K562 (cell line): ENCODE data around the gene LNX2. TPM values are rescaled to one million over a fixed set of nuclear protein-coding genes. Genes with fewer than 3 reads are reported as not detected.

ENCODE experiments used
- ASH1L ChIP-seq: fragments of 450-650 bp; IDR thresholded peaks from 2 replicates; pipeline ENCODE4 v1.6.1; 2018; ENCODE audit warnings: borderline replicate concordance, mild to moderate bottlenecking, low read depth; ENCODE audit not compliant: partially characterized antibody
- BRD4 ChIP-seq: fragments of 200-600 bp; sonication (generic); IDR thresholded peaks from 2 replicates; pipeline ENCODE4 v1.6.1; 2017; ENCODE audit warnings: inconsistent platforms
- CHCHD3 ChIP-seq: fragments of 250-450 bp; sonication (Bioruptor Pico); IDR thresholded peaks from 2 replicates; pipeline ENCODE4 v2.1.2; 2022; ENCODE audit warnings: mild to moderate bottlenecking
- CSDE1 ChIP-seq, 2 experiments: fragments of 450-650 bp; IDR thresholded peaks; 2 replicates each; pipeline ENCODE4 v1.6.1; 2016; ENCODE audit warnings: mild to moderate bottlenecking in 1 of 2
- DMBX1 ChIP-seq: fragments of 250-450 bp; sonication (Bioruptor Pico); IDR thresholded peaks from 2 replicates; pipeline ENCODE4 v1.8.0; 2022; ENCODE audit warnings: inconsistent platforms, mild to moderate bottlenecking, moderate library complexity, borderline replicate concordance
- ETV6 ChIP-seq, 3 experiments: fragments of 150-350 bp in 1 of 3; sonication (generic) in 1 of 3; formaldehyde crosslinking in 1 of 3; IDR thresholded peaks; 2 replicates each; pipeline versions ENCODE4 v1.6.1 to v1.8.0; 2014 to 2022; ENCODE audit warnings: borderline replicate concordance in 2 of 3, low read depth in 2 of 3, antibody characterized with exemption in 1 of 3, low read length in 1 of 3, mild to moderate bottlenecking in 1 of 3, missing genetic modification reagents in 1 of 3
- HMGN3 ChIP-seq: IDR thresholded peaks from 2 replicates; pipeline ENCODE4 v1.6.1; 2011; ENCODE audit warnings: borderline replicate concordance, low read depth, mild to moderate bottlenecking, mixed read lengths, low read length; ENCODE audit not compliant: insufficient read length; ENCODE audit errors: extremely low read depth
- KDM2B ChIP-seq: fragments of 250-450 bp; sonication (Bioruptor Pico); IDR thresholded peaks from 2 replicates; pipeline ENCODE4 v1.8.0; 2021; ENCODE audit warnings: mild to moderate bottlenecking, moderate library complexity
- RBM17 ChIP-seq: fragments of 200-400 bp; formaldehyde crosslinking; IDR thresholded peaks from 2 replicates; pipeline ENCODE4 v1.6.1; 2017; ENCODE audit warnings: low read depth, mild to moderate bottlenecking, low read length, borderline replicate concordance
- RCOR1 ChIP-seq, 2 experiments: IDR thresholded peaks; 2 replicates each; pipeline ENCODE4 v1.6.1; 2012; ENCODE audit warnings: low read depth in 2 of 2, low read length in 2 of 2, borderline replicate concordance in 1 of 2, improper control_type of control experiment in 1 of 2
- TEAD2 ChIP-seq: fragments of 450-650 bp; IDR thresholded peaks from 2 replicates; pipeline ENCODE4 v1.6.1; 2016; ENCODE audit warnings: missing genetic modification characterization, control low read depth, missing compliant biosample characterization
- YY1 ChIP-seq, 3 experiments: IDR thresholded peaks; 2 replicates each; pipeline ENCODE4 v1.6.1; 2011; ENCODE audit warnings: low read length in 2 of 3, mild to moderate bottlenecking in 2 of 3, moderate library complexity in 2 of 3, borderline replicate concordance in 1 of 3, control low read depth in 1 of 3, low read depth in 1 of 3; ENCODE audit not compliant: insufficient read depth in 3 of 3, insufficient replicate concordance in 2 of 3, control insufficient read depth in 1 of 3, insufficient read length in 1 of 3; ENCODE audit errors: extremely low read depth in 1 of 3
- polyA plus RNA-seq, 8 experiments: library from polyadenylated mRNA; depleted of rRNA in 4 of 8; stranded (reverse) in 5 of 8; unstranded in 3 of 8; fragments of >200 nt; fragmentation: Nextera tagmentation in 2 of 8; fragmentation: Illumina TruSeq in 1 of 8; extraction: Ambion mirVana in 2 of 8; extraction: Trizol in 1 of 8; gene quantifications; 2 replicates each; pipeline versions ENCODE4 v1.2.1 to v1.2.3, GENCODE V29; 2011 to 2014; ENCODE audit warnings: inconsistent platforms in 1 of 8, missing spikeins in 1 of 8
- total RNA-seq, 7 experiments: library from RNA; depleted of rRNA in 6 of 7; stranded (reverse); fragments of >200 nt in 6 of 7; fragmentation: Illumina TruSeq in 2 of 7; extraction: Trizol in 2 of 7; gene quantifications; 2 replicates each; pipeline versions ENCODE4 v1.2.1 to v1.2.3, GENCODE V29; 2011 to 2021; ENCODE audit warnings: low replicate concordance in 1 of 7
- TF ChIP-seq, protein P1 (sequence below), 2 experiments: fragments of 450-650 bp; IDR thresholded peaks; 2 replicates each; pipeline ENCODE4 v1.6.1; 2016
- TF ChIP-seq, protein P2 (sequence below): fragments of 450-650 bp; IDR thresholded peaks from 2 replicates; pipeline ENCODE4 v1.6.1; 2016; ENCODE audit warnings: low read depth
- TF ChIP-seq, protein P3 (sequence below): fragments of 250-450 bp; sonication (Bioruptor Pico); IDR thresholded peaks from 2 replicates; pipeline ENCODE4 v1.5.0; 2021

Gene LNX2
- total and polyA plus RNA-seq, 9 of the 15 experiments (the other 6 are each of a cell fraction or from before 2014, with no cell fraction given) = 1.5 to 5.5 (median 4.0) TPM

DNA sequence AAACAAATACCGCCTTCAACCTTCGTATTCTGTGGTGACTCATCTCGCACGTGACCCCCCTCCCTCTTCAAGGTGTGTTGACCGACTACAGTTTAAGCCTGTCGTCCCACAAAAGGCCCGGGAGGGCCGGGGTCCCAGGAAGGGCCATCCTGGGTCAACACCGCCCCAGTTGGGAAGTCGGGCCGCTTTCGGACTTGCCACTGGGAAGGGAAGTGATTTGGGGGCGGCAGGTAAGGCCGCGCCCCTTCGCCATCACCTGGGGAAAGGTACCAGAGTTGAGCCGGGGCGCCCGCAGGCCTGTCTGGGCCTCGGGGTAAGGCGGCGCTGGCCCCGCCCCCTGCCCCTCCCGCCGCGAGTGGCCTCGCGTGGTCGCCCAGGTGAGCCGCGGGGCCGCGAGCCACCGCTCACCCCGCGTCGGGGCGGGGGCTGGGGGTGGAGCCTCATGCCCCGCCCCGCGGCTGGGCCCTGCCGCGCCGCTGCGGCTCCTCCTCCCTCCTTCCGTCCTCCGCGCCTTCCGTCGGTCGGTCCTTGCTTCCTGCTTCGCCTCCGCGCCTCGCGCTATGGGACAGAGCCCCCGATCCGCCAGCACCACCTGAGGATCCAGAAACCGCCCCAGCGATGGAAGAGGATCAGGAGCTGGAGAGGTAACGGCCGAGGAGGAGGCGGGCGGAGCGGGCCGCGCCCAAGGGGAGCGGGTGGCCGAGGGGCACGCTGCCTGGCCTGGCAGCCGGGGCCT is 1.2 kb upstream of the LNX2 start, which contains the start of gene POLR1D (continued):
- TF ChIP-seq TEAD2 (tag) = no peak
- no peak for TF ChIP-seq KDM2B
- no peak for TF ChIP-seq ETV6 (IDR thresholded peaks at IDR 0.05; ENCODE audit: borderline replicate concordance in 1 of 2, low read depth in 2 of 2, low read length in 1 of 2)
- TF ChIP-seq ETV6 (CRISPR knock-in tag; IDR thresholded peaks at IDR 0.05; ENCODE audit: borderline replicate concordance) = no peak
- TF ChIP-seq ASH1L = no peak
- TF ChIP-seq CHCHD3 (CRISPR knock-in tag) = no peak
- no peak for TF ChIP-seq CSDE1 (IDR thresholded peaks at IDR 0.05)
- TF ChIP-seq BRD4 = no peak
- TF ChIP-seq, protein P1, sequence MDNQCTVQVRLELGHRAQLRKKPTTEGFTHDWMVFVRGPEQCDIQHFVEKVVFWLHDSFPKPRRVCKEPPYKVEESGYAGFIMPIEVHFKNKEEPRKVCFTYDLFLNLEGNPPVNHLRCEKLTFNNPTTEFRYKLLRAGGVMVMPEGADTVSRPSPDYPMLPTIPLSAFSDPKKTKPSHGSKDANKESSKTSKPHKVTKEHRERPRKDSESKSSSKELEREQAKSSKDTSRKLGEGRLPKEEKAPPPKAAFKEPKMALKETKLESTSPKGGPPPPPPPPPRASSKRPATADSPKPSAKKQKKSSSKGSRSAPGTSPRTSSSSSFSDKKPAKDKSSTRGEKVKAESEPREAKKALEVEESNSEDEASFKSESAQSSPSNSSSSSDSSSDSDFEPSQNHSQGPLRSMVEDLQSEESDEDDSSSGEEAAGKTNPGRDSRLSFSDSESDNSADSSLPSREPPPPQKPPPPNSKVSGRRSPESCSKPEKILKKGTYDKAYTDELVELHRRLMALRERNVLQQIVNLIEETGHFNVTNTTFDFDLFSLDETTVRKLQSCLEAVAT (IDR thresholded peaks at IDR 0.05) = no peak
- TF ChIP-seq, protein P2, sequence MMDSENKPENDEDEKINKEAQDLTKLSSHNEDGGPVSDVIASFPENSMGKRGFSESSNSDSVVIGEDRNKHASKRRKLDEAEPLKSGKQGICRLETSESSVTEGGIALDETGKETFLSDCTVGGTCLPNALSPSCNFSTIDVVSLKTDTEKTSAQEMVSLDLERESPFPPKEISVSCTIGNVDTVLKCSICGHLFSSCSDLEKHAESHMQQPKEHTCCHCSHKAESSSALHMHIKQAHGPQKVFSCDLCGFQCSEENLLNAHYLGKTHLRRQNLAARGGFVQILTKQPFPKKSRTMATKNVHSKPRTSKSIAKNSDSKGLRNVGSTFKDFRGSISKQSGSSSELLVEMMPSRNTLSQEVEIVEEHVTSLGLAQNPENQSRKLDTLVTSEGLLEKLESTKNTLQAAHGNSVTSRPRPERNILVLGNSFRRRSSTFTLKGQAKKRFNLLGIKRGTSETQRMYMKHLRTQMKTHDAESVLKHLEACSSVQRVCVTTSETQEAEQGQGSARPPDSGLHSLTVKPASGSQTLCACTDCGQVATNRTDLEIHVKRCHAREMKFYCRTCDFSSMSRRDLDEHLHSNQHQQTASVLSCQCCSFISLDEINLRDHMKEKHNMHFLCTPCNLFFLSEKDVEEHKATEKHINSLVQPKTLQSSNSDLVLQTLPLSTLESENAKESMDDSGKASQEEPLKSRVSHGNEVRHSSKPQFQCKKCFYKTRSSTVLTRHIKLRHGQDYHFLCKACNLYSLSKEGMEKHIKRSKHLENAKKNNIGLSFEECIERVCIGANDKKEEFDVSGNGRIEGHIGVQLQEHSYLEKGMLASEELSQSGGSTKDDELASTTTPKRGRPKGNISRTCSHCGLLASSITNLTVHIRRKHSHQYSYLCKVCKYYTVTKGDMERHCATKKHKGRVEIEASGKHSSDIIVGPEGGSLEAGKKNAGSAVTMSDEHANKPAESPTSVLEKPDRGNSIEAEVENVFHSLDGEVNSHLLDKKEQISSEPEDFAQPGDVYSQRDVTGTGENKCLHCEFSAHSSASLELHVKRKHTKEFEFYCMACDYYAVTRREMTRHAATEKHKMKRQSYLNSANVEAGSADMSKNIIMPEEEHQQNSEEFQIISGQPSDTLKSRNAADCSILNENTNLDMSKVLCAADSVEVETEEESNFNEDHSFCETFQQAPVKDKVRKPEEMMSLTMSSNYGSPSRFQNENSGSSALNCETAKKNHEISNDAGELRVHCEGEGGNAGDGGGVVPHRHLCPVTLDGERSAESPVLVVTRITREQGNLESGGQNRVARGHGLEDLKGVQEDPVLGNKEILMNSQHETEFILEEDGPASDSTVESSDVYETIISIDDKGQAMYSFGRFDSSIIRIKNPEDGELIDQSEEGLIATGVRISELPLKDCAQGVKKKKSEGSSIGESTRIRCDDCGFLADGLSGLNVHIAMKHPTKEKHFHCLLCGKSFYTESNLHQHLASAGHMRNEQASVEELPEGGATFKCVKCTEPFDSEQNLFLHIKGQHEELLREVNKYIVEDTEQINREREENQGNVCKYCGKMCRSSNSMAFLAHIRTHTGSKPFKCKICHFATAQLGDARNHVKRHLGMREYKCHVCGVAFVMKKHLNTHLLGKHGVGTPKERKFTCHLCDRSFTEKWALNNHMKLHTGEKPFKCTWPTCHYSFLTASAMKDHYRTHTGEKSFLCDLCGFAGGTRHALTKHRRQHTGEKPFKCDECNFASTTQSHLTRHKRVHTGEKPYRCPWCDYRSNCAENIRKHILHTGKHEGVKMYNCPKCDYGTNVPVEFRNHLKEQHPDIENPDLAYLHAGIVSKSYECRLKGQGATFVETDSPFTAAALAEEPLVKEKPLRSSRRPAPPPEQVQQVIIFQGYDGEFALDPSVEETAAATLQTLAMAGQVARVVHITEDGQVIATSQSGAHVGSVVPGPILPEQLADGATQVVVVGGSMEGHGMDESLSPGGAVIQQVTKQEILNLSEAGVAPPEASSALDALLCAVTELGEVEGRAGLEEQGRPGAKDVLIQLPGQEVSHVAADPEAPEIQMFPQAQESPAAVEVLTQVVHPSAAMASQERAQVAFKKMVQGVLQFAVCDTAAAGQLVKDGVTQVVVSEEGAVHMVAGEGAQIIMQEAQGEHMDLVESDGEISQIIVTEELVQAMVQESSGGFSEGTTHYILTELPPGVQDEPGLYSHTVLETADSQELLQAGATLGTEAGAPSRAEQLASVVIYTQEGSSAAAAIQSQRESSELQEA = peak; percentile 55; the same call in 1 of the 2 replicates
- TF ChIP-seq HMGN3 = peak; percentile 47
- no peak for TF ChIP-seq RCOR1 (IDR thresholded peaks at IDR 0.05; ENCODE audit: borderline replicate concordance in 1 of 2, low read depth in 2 of 2, low read length in 2 of 2)
- TF ChIP-seq YY1 (IDR thresholded peaks at IDR 0.05; ENCODE audit: borderline replicate concordance in 1 of 3, control insufficient read depth in 1 of 3, extremely low read depth in 1 of 3, insufficient read depth in 3 of 3, insufficient read length in 1 of 3, insufficient replicate concordance in 2 of 3, low read depth in 1 of 3, low read length in 2 of 3) = peak in 1 of 3 experiments; percentile 5
- TF ChIP-seq DMBX1 = no peak
- TF ChIP-seq, protein P3, sequence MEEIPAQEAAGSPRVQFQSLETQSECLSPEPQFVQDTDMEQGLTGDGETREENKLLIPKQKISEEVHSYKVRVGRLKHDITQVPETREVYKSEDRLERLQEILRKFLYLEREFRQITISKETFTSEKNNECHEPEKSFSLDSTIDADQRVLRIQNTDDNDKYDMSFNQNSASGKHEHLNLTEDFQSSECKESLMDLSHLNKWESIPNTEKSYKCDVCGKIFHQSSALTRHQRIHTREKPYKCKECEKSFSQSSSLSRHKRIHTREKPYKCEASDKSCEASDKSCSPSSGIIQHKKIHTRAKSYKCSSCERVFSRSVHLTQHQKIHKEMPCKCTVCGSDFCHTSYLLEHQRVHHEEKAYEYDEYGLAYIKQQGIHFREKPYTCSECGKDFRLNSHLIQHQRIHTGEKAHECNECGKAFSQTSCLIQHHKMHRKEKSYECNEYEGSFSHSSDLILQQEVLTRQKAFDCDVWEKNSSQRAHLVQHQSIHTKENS = no peak
- no peak for TF ChIP-seq RBM17
